Measurements from ENCODE around the gene NACC2. TPM values are rescaled to one million over a fixed set of nuclear protein-coding genes. Genes with fewer than 3 reads are reported as not detected.

NACC2 gene
- total RNA-seq, 4 donors from 2014 or later, result 93.8 to 192 (median 142) TPM

DNA sequence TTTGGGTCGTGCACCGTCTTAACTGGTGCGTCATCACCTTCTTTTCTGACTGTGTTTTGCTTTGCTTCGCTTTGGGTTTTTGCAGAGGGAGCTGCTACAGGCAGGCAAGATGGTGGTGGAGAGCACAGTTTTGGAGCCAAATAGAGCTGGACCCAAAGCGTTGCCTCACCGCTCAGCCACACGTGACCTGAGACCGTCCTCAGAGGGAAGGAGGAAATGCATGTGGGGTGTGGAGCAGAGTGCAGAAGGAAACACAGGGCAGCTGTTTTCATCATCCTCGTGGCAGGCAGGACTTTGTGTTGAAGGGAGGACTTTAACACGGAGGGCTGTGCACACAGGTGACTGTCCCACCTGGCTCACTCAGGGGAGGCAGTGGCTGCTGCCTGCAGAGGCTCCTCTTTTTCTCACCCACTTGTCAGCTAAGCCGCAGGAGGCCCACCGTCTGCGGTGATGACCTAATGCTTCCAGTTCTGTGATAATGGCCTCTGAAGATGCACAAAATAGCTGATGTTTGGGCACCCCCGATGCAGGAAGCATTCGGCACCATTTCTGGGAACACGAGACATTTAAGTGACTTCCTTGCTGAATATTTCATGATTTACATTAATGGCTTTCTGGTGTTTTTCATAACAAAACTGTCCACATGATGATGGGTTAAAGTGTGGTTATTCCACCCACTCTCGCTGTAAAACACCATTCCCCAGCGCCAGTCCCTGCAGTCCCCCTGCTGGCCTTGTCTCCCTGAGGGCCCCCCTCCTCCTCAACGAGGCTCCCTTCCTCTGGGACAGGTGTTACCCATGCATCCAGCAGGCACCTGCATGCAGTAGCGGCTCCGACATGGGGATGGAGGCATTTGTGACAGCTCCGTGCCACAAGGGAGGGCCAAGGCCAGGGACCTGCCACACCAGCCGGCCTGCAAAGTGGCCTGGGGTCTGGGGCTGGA lies 121.5 kb downstream of the NACC2 start:
- DNase-seq (ENCODE audit: extremely low spot score), result no peak
- H3K9me3 ChIP-seq, result no peaks in the 10 kb centered on the region
- peaks cover 7 to 14% (median 12%) of the 10 kb centered on the region in 4 donors for H3K4me1 ChIP-seq
- no peaks in the 10 kb centered on the region for H3K36me3 ChIP-seq
- TF ChIP-seq POLR2AphosphoS5 (IDR thresholded peaks at IDR 0.05) (no peak), POLR2A (IDR thresholded peaks at IDR 0.05; ENCODE audit: low read depth) (no peak), EP300 (IDR thresholded peaks at IDR 0.05) (no peak)
- TF ChIP-seq, protein P1, sequence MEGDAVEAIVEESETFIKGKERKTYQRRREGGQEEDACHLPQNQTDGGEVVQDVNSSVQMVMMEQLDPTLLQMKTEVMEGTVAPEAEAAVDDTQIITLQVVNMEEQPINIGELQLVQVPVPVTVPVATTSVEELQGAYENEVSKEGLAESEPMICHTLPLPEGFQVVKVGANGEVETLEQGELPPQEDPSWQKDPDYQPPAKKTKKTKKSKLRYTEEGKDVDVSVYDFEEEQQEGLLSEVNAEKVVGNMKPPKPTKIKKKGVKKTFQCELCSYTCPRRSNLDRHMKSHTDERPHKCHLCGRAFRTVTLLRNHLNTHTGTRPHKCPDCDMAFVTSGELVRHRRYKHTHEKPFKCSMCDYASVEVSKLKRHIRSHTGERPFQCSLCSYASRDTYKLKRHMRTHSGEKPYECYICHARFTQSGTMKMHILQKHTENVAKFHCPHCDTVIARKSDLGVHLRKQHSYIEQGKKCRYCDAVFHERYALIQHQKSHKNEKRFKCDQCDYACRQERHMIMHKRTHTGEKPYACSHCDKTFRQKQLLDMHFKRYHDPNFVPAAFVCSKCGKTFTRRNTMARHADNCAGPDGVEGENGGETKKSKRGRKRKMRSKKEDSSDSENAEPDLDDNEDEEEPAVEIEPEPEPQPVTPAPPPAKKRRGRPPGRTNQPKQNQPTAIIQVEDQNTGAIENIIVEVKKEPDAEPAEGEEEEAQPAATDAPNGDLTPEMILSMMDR (IDR thresholded peaks at IDR 0.05), result no peak
- WGBS, result 47% methylated on average over 16 of the region's 23 CpGs
- no peak overlapping the region for H3K27ac ChIP-seq (replicated peaks in 1 of 4)
- peaks cover 0 to 59% (median under 1%) of the 10 kb centered on the region in 4 donors for H3K27me3 ChIP-seq
- H3K4me3 ChIP-seq, result no peak overlapping the region
- intact Hi-C loops (cut with DNase I), result no loop called here

DNA sequence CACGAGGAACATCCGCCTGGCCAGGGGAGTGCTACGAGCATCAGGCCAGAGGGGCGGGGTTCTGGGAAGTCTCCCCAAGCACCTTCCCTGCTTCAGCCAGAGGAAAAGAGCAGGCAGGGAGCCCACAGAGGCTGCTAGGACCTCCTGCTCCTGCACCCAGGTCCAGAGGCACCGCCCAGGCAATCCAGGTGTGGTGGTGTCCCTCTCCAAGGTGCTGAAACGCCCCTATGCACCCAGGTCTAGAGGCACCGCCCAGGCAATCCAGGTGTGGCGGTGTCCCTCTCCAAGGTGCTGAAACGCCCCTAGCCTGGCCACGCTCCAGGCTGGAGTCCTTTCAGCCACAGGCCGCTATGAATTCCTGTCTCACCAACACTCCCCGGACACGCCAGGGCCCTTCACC lies 123.2 kb downstream of the NACC2 start:
- no peak overlapping the region for H3K27ac ChIP-seq (replicated peaks in 1 of 4)
- peaks cover 20 to 28% (median 27%) of the 10 kb centered on the region in 4 donors for H3K4me1 ChIP-seq
- TF ChIP-seq, protein P1 (IDR thresholded peaks at IDR 0.05), result no peak
- no peak for TF ChIP-seq POLR2A (IDR thresholded peaks at IDR 0.05; ENCODE audit: low read depth)
- intact Hi-C loops (cut with DNase I), result no loop called here
- no peak for DNase-seq (ENCODE audit: extremely low spot score)
- 46% methylated on average over 11 of the region's 13 CpGs for WGBS
- H3K4me3 ChIP-seq, result no peak overlapping the region
- H3K9me3 ChIP-seq, result no peaks in the 10 kb centered on the region
- H3K36me3 ChIP-seq, result no peaks in the 10 kb centered on the region
- H3K27me3 ChIP-seq, result peaks cover 0 to 45% (median 0%) of the 10 kb centered on the region in 4 donors

DNA sequence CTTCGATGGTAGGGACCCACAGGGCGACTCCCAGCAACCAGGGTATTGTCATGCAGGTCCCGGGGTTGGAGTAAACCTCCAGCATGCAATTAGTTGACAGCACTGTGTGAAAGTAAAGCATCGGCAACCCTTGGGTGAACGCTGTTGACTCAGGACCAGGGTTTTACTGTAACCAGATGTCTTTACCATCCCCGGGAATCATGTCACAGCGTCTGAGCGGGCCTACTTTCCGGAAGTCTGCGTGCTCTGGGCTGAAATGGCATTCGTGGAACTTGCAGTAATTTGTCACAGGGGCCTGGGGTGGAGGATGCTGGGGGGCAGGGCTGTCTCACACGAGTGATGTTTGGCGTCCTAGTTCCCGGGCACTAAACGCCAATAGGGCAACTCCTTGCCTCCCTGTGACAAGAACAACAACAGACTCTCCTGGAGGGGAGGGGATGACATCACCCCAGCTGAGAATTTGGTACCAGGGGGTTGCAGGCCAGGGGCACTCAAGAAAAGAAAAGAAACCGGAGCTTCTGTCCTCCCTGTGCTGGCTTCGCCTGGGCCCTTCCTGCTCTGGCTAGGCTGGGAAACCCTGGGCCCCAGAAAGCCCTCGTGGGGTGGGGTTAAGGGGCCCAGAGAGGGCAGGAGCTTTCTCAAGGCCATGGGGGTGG lies 123.8 kb downstream of the NACC2 start:
- 70% methylated on average over 14 of the region's 18 CpGs for WGBS

DNA sequence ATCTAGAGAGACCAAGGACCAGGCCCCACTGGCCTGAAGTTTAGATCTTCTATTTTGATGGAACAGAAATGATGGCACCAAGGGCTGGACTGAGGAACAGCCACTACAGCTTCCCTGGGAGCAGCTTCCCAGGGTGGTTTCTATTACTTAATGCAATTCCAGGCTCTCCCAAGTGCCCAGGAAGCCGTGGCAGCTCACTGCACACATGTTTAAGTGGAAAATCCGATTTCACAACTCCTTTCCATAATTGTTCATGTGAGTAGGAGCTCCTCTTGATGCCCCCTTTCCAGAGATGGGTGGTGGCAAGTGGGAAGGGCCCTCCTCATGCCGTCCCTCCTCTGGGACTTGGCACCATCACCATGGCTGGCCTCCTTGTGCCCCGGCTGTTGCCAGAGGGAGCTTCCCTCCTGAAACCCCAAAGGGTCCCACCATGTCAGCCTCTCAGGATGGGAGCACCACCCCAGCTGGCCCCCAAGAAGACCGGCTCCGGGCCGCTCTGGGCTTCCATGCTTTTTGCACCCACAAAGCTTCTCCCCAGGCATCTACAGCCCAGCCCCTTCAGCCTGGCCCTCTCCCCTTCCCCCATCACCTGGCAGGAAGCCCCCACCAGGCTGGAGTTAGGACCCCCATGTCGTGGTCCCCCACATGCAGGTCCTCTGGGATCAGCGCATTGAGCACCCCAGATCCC lies 124.8 kb downstream of the NACC2 start:
- peaks cover 20 to 28% (median 27%) of the 10 kb centered on the region in 4 donors for H3K4me1 ChIP-seq
- intact Hi-C loops (cut with DNase I), result no loop called here
- TF ChIP-seq POLR2AphosphoS5 (IDR thresholded peaks at IDR 0.05) (no peak), POLR2A (IDR thresholded peaks at IDR 0.05; ENCODE audit: low read depth) (no peak), EP300 (IDR thresholded peaks at IDR 0.05) (no peak)
- TF ChIP-seq, protein P1 (IDR thresholded peaks at IDR 0.05), result no peak
- 83% methylated on average over 8 of the region's 9 CpGs for WGBS
- no peak overlapping the region for H3K4me3 ChIP-seq
- H3K9me3 ChIP-seq, result no peaks in the 10 kb centered on the region
- no peak for DNase-seq (ENCODE audit: extremely low spot score)
- H3K27me3 ChIP-seq, result peaks cover 0 to 37% (median 0%) of the 10 kb centered on the region in 4 donors
- no peaks in the 10 kb centered on the region for H3K36me3 ChIP-seq
- H3K27ac ChIP-seq (replicated peaks in 1 of 4), result no peak overlapping the region

More for the DNA sequence above, 123.8 kb downstream of the NACC2 start:
- Histone ChIP-seq H3K4me1 (peaks cover 20 to 28% (median 27%) of the 10 kb centered on the region in 4 donors), H3K4me3 (no peak overlapping the region), H3K27ac (replicated peaks in 1 of 4) (no peak overlapping the region), H3K9me3 (no peaks in the 10 kb centered on the region), H3K36me3 (no peaks in the 10 kb centered on the region), H3K27me3 (peaks cover 0 to 39% (median 0%) of the 10 kb centered on the region in 4 donors)
- TF ChIP-seq POLR2AphosphoS5 (IDR thresholded peaks at IDR 0.05) (no peak), POLR2A (IDR thresholded peaks at IDR 0.05; ENCODE audit: low read depth) (no peak), EP300 (IDR thresholded peaks at IDR 0.05) (no peak)
- TF ChIP-seq, protein P1 (IDR thresholded peaks at IDR 0.05), result no peak
- DNase-seq (ENCODE audit: extremely low spot score), result no peak
- intact Hi-C loops (cut with DNase I), result no loop called here

Data from esophagus muscularis mucosa (tissue), 4 donors.